ENCODE measurements around the gene KCNF1. TPM values are rescaled to one million over a fixed set of nuclear protein-coding genes. Genes with fewer than 3 reads are reported as not detected.

Gene KCNF1
- total and polyA plus RNA-seq, 4 donors, result 0.06 to 0.83 (median 0.26) TPM

GRCh38 chr2:10894264-10894935, 17.3 kb upstream of the KCNF1 start:
- peaks cover 0 to 5% (median 0%) of the 10 kb centered on the region in 3 donors for H3K27me3 ChIP-seq (ENCODE audit: control insufficient read depth in 3 of 3, insufficient read depth in 3 of 3, low read length in 2 of 3)
- no peak overlapping the region for H3K27ac ChIP-seq (ENCODE audit: low read depth in 1 of 2, low read length in 1 of 2)
- H3K9me3 ChIP-seq (ENCODE audit: control insufficient read depth in 4 of 4, insufficient read depth in 3 of 4, low read length in 3 of 4), result peaks cover 0 to 6% (median 0%) of the 10 kb centered on the region in 4 donors
- no peak for DNase-seq
- H3K9ac ChIP-seq (ENCODE audit: insufficient read depth in 1 of 2, low read length in 2 of 2), result no peak overlapping the region
- no peaks in the 10 kb centered on the region for H3K4me1 ChIP-seq (ENCODE audit: control insufficient read depth in 5 of 5, insufficient read depth in 5 of 5, low read length in 5 of 5)
- 64 to 72% methylated on average over 4 of the region's 4 CpGs for WGBS, 2 donors
- ATAC-seq (ENCODE audit: insufficient read depth, low FRiP score), result no peak
- TF ChIP-seq, protein P1, sequence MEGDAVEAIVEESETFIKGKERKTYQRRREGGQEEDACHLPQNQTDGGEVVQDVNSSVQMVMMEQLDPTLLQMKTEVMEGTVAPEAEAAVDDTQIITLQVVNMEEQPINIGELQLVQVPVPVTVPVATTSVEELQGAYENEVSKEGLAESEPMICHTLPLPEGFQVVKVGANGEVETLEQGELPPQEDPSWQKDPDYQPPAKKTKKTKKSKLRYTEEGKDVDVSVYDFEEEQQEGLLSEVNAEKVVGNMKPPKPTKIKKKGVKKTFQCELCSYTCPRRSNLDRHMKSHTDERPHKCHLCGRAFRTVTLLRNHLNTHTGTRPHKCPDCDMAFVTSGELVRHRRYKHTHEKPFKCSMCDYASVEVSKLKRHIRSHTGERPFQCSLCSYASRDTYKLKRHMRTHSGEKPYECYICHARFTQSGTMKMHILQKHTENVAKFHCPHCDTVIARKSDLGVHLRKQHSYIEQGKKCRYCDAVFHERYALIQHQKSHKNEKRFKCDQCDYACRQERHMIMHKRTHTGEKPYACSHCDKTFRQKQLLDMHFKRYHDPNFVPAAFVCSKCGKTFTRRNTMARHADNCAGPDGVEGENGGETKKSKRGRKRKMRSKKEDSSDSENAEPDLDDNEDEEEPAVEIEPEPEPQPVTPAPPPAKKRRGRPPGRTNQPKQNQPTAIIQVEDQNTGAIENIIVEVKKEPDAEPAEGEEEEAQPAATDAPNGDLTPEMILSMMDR (IDR thresholded peaks at IDR 0.05; ENCODE audit: control extremely low read depth, extremely low read depth), result no peak
- no peaks in the 10 kb centered on the region for H3K36me3 ChIP-seq (ENCODE audit: control insufficient read depth in 4 of 4, insufficient read depth in 4 of 4, low read length in 4 of 4)
- no peak overlapping the region for H3K4me3 ChIP-seq

DNA sequence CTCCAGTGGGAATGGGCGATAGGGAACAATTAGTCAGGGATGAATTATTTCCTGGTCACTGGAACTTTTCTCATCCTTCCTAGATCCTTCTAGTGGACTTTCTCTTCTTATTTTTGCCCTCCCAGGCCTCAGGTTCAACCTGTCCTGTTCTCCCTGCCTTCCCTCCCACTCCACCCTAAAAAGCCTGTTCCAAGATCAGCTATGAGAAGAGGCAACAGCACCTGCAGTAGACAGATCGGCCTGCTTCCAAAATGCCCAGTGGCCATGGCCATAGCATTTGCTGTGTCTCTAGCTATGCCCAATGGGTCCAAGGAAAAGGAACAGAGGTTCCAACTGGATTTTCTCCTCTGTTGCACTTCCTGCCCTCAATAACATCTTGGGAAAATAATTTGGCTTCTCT, 16.5 kb upstream of the KCNF1 start:
- H3K4me3 ChIP-seq, result no peak overlapping the region
- TF ChIP-seq, protein P1 (IDR thresholded peaks at IDR 0.05; ENCODE audit: control extremely low read depth, extremely low read depth), result no peak
- ATAC-seq (ENCODE audit: insufficient read depth, low FRiP score) (no peak), DNase-seq (no peak)
- no peaks in the 10 kb centered on the region for H3K4me1 ChIP-seq (ENCODE audit: control insufficient read depth in 5 of 5, insufficient read depth in 5 of 5, low read length in 5 of 5)
- H3K27me3 ChIP-seq (ENCODE audit: control insufficient read depth in 3 of 3, insufficient read depth in 3 of 3, low read length in 2 of 3), result peaks cover 0 to 5% (median 0%) of the 10 kb centered on the region in 3 donors
- 90 to 91% methylated on average over 2 of the region's 2 CpGs for WGBS, 2 donors
- no peak overlapping the region for H3K9ac ChIP-seq (ENCODE audit: insufficient read depth in 1 of 2, low read length in 2 of 2)
- H3K27ac ChIP-seq (ENCODE audit: low read depth in 1 of 2, low read length in 1 of 2), result no peak overlapping the region
- no peaks in the 10 kb centered on the region for H3K36me3 ChIP-seq (ENCODE audit: control insufficient read depth in 4 of 4, insufficient read depth in 4 of 4, low read length in 4 of 4)
- peaks cover 0 to 2% (median 0%) of the 10 kb centered on the region in 4 donors for H3K9me3 ChIP-seq (ENCODE audit: control insufficient read depth in 4 of 4, insufficient read depth in 3 of 4, low read length in 3 of 4)

DNA sequence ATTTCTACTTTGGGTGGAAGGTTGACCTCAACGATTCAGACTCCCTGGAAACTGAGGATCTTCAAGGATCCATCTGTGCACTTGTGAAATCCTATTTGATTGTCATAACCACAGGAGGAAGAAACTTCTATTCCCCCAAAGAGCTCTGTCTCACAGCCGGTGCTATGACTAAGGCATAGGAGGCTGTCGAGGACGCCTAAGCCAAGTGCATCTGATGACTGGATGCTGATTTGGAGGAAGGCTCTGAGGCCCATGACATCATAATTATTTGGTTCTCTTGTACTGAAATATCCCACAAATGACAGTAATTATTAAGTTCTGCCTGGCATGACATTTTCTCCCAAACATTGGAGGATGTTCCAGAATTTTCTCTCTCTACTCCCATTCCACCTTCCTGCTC, 13.8 kb upstream of the KCNF1 start:
- Histone ChIP-seq H3K36me3 (ENCODE audit: control insufficient read depth in 4 of 4, insufficient read depth in 4 of 4, low read length in 4 of 4) (no peaks in the 10 kb centered on the region), H3K27me3 (ENCODE audit: control insufficient read depth in 3 of 3, insufficient read depth in 3 of 3, low read length in 2 of 3) (no peaks in the 10 kb centered on the region), H3K27ac (ENCODE audit: low read depth in 1 of 2, low read length in 1 of 2) (no peak overlapping the region), H3K9me3 (ENCODE audit: control insufficient read depth in 4 of 4, insufficient read depth in 3 of 4, low read length in 3 of 4) (no peaks in the 10 kb centered on the region), H3K9ac (ENCODE audit: insufficient read depth in 1 of 2, low read length in 2 of 2) (no peak overlapping the region), H3K4me1 (ENCODE audit: control insufficient read depth in 5 of 5, insufficient read depth in 5 of 5, low read length in 5 of 5) (no peaks in the 10 kb centered on the region), H3K4me3 (no peak overlapping the region)
- TF ChIP-seq, protein P1 (IDR thresholded peaks at IDR 0.05; ENCODE audit: control extremely low read depth, extremely low read depth), result no peak
- DNase-seq (no peak), ATAC-seq (ENCODE audit: insufficient read depth, low FRiP score) (no peak)
- WGBS, 2 donors, result 77 to 86% methylated on average over 4 of the region's 4 CpGs

All from lung (tissue), 12 donors.